SK-MEL-5 (cell line): ENCODE results near the gene TFDP2. TPM values are rescaled to one million over a fixed set of nuclear protein-coding genes. Genes with fewer than 3 reads are reported as not detected.

ENCODE experiments used
- DNase-seq: peaks from one replicate; pipeline ENCODE4 v3.0.0-alpha.2; 2016; ENCODE audit warnings: low read depth, low spot score
- in situ Hi-C: cut with HindIII; loops from 2 replicates; pipeline ENCODE4 v1.10.0; 2016; ENCODE audit warnings: low sequenced_read_pairs, high pct_unique_total_duplicates, low pct_unique_long_range_greater_than_20kb
- total RNA-seq: library from RNA; depleted of rRNA; stranded (reverse); fragments of >200 nt; shearing (Covaris generic); gene quantifications from 2 replicates; pipeline ENCODE4 v1.2.3, GENCODE V29; 2014

The TFDP2 gene
- total RNA-seq, 1 experiment from 2014 or later, result 62.4 TPM

DNA sequence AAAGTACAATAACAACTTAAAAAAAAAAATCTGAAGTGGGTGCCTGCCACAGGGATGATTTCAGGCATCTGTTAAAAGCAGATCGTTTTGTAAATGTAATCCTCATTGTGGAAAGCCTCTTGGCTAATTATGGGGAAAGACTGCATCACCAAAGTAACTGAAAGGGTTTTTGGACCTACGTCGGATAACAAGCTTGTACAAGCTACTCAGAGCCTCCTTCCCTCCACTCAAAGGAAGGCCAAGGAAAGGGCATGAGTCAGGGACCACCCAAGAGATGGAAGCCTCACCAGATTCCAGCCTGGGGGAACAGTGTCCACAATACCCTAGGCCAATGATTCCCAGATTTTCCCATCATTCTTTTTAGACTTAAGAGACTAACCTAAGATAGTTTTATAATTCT is 188.6 kb downstream of the TFDP2 start:
- in situ Hi-C loops, result no loop called here
- no peak for DNase-seq

- in situ Hi-C loops, result no loop called here
- no peak for DNase-seq
Observed at GRCh38 chr3:141959589-141960554, 189.5 kb downstream of the TFDP2 start.

DNA sequence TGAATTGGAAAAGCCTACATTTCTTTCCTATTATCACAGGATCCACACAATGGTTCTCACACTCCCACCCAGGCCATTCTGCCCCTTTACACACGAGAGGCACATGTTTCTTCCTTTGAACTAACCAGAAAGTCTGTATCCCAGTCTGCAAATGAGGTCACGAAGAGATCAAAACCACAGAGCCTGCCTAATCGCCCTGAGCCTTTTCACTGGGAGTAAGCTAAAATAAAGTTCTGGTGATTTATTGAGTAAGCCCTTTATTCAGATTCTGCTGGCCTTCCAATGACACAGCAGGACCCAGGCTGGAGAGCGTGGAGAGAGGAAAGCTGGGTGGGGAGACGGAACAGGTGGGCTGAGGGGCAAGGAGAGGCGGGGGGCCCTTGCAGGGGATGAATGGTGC is 194.2 kb downstream of the TFDP2 start:
- DNase-seq, result peak; percentile 59
- in situ Hi-C loops, result no loop called here

GRCh38 chr3:141952611-141953010 is 196.7 kb downstream of the TFDP2 start:
- in situ Hi-C loops, result no loop called here
- no peak for DNase-seq

DNA sequence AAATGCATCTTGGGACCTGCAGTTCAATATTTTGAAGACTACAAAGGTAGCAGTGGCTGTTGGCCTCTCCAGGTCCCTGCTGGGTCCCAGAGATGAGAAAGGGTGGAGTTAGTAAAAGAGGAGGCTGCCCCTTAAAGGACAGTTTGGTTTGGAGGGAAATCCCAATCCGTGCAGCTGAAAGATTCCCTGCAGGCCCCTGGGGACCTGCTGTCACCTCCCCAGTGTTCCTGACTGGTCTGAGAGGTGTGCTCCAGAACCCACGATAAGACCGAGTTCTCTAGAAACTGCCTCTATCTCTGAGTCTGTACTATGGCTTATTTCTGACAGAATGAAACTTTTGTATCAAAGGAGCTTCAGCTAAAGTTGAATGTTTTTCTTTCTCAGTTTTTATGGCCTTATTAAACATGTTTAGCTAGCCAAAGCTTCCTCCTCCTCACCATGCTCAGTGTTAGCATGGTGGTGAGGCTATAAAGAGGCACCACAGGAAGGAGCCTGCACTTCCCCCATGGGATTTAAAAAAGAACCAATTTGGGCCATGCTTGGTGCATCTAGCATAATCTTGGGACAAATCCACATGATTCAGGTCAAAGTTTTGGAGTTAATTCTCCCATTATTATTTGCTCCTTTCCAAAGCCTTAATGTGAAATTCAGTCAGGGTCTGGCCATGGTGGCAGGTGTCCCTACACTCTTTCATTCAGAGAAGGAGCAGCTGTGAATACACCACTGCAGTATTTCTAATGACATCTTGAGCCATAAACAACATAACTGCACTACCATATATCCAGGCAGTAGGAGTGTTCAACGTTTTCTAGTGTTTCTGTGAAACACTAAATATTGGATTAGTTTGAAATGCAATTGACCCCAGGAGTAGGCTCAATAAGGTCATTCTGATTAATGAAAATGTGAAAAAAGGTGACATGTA is 198.5 kb downstream of the TFDP2 start:
- in situ Hi-C loops, result no loop called here
- no peak for DNase-seq

DNA sequence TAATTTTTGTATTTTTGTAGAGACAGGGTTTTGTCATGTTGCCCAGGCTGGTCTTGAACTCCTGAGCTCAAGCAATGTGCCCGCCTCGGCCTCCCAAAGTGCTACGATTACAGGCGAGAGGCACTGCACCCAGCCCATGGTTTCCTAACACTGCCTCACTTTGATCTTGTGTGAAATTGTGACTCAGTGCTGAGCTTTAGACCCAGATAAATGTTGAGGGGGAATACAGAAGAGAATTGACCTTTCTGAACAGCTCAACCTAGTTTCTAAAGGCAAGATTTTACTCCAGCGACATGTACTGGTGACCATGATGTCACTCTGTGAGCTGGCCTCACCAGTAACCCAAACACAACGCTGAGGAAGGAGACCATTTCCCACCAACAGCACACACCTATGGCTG is 199.4 kb downstream of the TFDP2 start:
- no peak for DNase-seq
- in situ Hi-C loops, result no loop called here

GRCh38 chr3:141949399-141949798 is 199.9 kb downstream of the TFDP2 start:
- in situ Hi-C loops, result no loop called here
- DNase-seq, result no peak

GRCh38 chr3:141945726-141946485 is 203.4 kb downstream of the TFDP2 start:
- no peak for DNase-seq
- in situ Hi-C loops, result no loop called here

GRCh38 chr3:141942006-141942405 is 207.3 kb downstream of the TFDP2 start:
- in situ Hi-C loops, result no loop called here
- DNase-seq, result no peak

GRCh38 chr3:141941093-141941492 is 208.3 kb downstream of the TFDP2 start:
- in situ Hi-C loops, result no loop called here
- DNase-seq, result no peak

DNA sequence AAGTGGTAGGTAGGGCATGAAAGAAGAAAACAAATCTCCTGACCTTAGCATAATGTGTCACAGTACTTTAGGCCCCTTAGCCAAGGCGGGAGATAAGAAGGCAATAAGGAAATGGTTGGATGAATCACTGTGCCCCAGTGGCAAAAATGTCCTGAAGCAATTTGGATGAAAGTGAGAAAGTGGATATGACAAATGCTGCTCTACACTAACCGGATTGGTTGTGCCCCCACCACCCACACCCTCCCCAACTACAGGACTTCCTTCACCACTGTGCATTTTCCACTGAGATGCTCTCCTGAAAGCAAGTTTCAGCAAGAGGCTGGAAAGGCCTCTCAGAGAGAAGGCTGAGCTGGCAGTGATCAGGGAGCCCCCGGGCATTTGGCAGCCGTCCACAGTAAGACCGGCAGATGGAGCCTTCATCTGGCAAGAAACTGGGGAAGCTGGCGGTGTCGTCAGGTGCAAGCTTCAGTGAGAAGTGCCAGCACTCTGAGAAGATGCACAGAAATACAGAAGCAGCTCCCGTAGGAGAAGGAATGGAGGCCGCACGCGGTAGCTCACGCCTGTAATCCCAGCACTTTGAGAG is 209.1 kb downstream of the TFDP2 start:
- peak; percentile 62 for DNase-seq

DNA sequence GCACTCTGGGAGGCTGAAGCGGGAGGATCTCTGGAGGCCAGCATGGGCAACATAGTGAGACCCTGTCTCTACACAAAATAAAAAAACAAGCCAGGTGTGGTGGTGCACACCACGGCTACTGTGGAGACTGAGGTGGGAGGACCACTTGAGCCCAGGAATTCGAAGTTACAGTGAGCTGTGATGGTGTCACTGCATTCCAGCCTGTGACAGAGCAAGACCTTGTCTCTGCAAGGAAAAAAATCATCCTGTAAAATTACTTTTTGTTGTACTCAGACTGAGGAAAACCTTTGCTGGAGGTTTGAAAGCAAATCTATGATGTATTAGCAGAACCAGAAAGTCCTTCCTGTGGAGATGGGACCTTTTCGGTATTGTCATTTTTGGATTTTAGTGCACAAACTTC is 209.6 kb downstream of the TFDP2 start:
- in situ Hi-C loops, result no loop called here
- DNase-seq, result no peak

More for the DNA sequence above, 209.1 kb downstream of the TFDP2 start:
- in situ Hi-C loops, result no loop called here

DNA sequence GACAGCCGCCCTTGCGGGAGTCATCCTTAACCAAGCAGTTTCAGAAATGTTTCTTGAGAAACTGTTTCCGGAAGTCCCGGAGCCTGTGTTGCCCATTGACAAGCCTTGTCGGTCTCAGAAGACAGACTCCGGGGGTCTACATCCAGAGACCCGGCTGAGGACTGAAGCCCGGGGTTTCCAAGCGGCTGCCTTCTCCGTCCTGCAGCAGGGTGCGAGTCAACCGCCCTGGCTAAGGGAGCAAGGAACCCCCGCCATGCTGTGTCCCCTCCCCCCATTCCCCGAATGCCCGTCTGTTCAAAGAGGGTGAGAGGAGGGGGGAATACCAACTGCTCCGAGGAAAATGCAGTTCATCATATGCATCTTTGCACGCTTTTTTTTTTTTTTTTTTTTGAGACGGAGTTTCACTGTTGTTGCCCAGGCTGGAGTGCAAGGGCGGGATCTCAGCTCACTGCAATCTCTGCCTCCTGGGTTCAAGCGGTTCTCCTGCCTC is 211.3 kb downstream of the TFDP2 start:
- in situ Hi-C loops, result no loop called here

GRCh38 chr3:141934354-141934753 is 215.0 kb downstream of the TFDP2 start:
- no peak for DNase-seq
- in situ Hi-C loops, result no loop called here

More for the DNA sequence above, 211.3 kb downstream of the TFDP2 start:
- DNase-seq, result no peak

DNA sequence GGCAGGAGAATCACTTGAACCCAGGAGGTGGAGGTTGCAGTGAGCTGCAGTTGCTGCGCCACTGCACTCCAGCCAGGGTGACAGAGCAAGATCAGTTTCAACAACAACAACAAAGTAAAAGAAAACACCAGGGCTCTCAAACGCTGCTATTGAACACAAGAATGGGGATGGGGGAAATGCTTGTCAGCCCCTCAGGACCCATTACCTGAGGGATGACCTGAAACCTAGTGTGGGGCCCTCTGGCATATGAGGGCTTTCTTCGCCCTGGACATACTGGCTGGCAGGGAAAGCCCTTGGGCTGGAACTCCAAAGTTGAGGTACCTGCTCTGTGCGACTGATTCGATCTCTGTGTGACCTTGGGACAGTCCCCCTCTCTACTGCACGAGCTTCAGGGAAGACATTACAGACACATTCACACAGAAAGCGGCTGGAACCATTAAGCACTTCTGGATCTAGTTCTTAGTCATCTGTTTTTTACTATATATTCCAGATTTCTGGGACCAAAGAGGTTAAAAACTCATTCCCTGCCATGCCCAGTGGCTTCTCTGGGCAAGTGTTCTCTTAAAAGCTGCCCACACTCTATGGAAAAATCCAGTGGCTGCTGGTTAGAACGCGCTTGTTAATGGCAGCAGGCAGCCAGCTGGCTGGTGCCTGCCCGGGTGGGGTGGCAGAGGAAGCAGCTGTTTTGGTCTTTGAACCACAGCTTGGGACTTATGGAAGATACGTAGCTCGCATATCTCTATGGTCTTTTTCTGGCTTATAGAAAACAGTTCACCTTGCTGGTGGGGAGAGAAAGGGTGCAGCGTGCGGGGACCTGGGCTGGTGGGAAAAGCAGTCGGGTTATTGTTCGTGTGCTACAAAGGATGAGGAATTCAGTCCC is 215.7 kb downstream of the TFDP2 start:
- DNase-seq, result no peak
- in situ Hi-C loops, result no loop called here

DNA sequence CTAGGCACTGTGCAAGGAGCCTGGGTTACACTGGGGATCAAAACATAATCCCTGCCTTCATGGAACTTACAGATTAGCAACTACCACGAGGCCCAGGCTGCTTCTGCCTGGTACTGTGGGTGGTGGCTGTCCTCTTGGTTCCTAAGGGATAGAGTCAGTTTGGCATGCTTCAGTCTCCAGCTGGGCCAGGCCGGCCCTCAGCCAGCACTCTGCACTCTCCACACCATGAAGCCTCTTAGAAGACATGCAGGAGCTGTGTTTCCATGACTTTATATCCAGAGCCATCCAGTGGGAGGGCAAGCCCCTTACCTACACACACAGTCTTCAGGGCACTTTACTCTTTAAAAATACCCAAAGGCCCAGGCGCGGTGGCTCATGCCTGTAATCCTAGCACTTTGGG is 218.5 kb downstream of the TFDP2 start:
- no peak for DNase-seq
- in situ Hi-C loops, result no loop called here
